GM12891 (cell line): Measurements from ENCODE around the gene EMID1.

ENCODE experiments used
- DNase-seq: peaks from one replicate; pipeline ENCODE4 v3.0.0; 2011; ENCODE audit warnings: low spot score; ENCODE audit not compliant: insufficient read length
- FAIRE-seq: peaks from 2 replicates; lab custom pipeline; 2011; peaks lifted over from hg19 to GRCh38; lab: Jason Lieb, UNC
- PAX5 ChIP-seq: IDR thresholded peaks from 2 replicates; pipeline ENCODE4 v1.6.1; 2011; ENCODE audit warnings: low read length, moderate library complexity, mild to moderate bottlenecking; ENCODE audit not compliant: insufficient read depth, severe bottlenecking
- POLR2A ChIP-seq: IDR thresholded peaks from 2 replicates; pipeline ENCODE4 v1.6.1; 2011; ENCODE audit warnings: low read depth, low read length, control low read depth
- POLR2AphosphoS5 ChIP-seq: IDR thresholded peaks from 2 replicates; pipeline ENCODE4 v1.6.1; 2011; ENCODE audit warnings: low read depth, low read length, control low read depth
- POU2F2 ChIP-seq: IDR thresholded peaks from 2 replicates; pipeline ENCODE4 v1.6.1; 2011; ENCODE audit warnings: low read depth, mild to moderate bottlenecking, control low read depth, low read length, moderate library complexity
- SPI1 ChIP-seq: IDR thresholded peaks from 2 replicates; pipeline ENCODE4 v1.6.1; 2011; ENCODE audit warnings: low read depth, low read length, control low read depth
- TAF1 ChIP-seq: IDR thresholded peaks from 2 replicates; pipeline ENCODE4 v1.6.1; 2011; ENCODE audit warnings: low read depth, low read length, control low read depth

The EMID1 gene

DNA sequence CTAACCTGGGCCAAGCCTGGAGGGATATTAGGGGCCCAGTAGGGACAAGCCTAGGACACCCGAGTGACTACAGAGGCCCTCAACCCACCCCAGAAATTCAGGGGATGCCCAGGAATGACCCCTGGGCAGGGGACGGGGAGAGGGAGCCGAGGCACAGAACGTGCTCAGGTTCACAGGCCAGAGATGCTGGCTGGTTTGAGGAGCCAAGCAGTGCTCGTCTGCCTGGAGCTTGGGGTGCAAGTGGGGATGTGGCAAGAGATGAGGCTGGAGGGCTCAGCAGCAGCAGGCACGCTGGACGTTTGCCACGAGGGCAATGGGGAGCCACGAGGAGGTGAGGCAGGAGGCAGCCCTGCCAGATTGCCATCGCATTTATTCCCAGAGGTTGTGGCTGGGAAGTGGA is 34.0 kb upstream of the EMID1 start:
- FAIRE-seq (no peak), DNase-seq (no peak)
- no peak for TF ChIP-seq POLR2AphosphoS5
- TF ChIP-seq POLR2A = no peak
- TF ChIP-seq TAF1 = no peak
- TF ChIP-seq PAX5 = no peak

DNA sequence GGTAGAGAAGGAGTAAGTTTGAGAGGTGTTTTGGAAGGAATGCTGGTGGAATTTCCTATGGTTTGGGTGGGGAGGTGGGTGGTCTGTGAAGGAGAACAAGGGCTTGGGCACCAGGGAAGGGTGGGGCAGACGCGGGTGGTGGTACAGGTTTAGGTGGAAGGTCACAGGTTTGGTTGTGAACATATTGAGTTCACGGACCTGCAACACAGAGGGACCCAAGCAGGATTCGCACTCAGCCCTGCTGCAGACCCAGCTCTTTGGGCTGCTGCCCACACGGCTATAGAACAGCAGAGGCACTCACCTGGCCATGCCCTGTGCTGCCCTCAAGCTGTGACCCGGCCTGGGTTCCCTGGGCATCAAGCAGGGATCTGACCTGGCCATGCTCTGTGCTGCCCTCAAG is 33.5 kb upstream of the EMID1 start:
- DNase-seq = no peak
- no peak for FAIRE-seq
- no peak for TF ChIP-seq SPI1
- TF ChIP-seq POU2F2 = no peak
- TF ChIP-seq POLR2A = no peak

DNA sequence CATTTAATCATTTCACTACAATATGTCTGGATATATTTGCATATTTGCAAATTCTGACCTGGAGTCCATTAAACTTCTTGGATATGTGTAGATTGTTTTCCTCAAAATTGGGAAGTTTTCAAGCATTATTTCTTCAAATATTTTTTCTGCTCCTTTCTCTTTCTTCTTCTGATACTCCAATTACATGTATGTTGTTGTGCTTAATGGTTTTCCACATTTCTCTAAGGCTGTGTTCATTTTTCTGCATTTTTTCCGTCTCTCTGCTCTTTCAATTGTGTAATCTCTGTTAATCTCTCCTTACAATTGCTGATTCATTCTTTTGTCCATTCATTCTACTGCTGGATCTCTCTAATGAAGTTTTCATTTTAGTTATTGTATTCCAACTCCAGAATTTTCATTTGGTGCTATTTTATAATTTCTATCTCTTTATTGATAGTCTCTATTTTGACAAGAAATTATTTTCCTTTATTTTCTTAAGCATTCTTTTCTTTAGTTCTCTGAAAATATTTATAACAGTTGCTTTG is 30.3 kb upstream of the EMID1 start:
- FAIRE-seq (no peak), DNase-seq (no peak)
- TF ChIP-seq SPI1 (no peak), TAF1 (no peak), POLR2AphosphoS5 (no peak), PAX5 (no peak), POLR2A (no peak), POU2F2 (no peak)

- no peak for DNase-seq
- no peak for FAIRE-seq
- TF ChIP-seq POU2F2 = no peak
- no peak for TF ChIP-seq TAF1
Observed at GRCh38 chr22:29183971-29184848, 21.5 kb upstream of the EMID1 start.

DNA sequence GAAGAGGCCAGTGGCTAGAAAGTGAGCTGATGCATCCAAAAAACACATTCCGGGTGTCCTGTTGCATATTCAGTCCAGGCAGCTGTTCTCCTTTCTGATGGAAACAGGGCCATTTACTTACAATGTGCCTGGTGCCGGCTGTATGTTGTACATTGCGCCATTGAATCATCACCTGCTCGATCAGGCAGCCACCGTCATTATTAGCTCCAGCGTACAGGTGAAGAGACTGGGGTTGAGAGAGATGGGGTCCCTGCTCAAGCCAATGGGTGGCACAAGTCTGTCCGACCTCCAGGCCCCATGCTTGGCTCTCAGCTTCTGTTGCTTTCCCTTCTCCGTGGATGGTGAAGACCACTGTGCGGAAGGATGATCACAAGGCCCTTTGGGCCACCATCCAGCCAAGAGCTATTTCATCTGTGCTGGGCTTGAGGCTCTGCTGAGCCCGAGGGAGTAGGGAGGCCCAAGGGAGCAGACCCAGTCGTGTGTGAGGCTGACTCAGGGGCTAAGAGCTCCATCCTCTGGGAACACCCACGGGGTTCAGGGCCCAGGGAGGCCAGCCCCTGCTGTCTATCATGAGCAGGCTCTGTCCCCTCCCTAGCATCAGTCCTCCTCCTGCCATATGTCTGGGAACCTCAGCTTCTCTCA is 20.7 kb upstream of the EMID1 start:
- no peak for FAIRE-seq
- TF ChIP-seq POLR2AphosphoS5 = no peak
- no peak for TF ChIP-seq SPI1
- no peak for TF ChIP-seq PAX5
- no peak for TF ChIP-seq POLR2A
- TF ChIP-seq POU2F2 = no peak
- TF ChIP-seq TAF1 = no peak
- no peak for DNase-seq

- FAIRE-seq (no peak), DNase-seq (no peak)
- no peak for TF ChIP-seq SPI1
- TF ChIP-seq PAX5 = no peak
- TF ChIP-seq TAF1 = no peak
Observed at GRCh38 chr22:29186302-29186701, 19.4 kb upstream of the EMID1 start.

DNA sequence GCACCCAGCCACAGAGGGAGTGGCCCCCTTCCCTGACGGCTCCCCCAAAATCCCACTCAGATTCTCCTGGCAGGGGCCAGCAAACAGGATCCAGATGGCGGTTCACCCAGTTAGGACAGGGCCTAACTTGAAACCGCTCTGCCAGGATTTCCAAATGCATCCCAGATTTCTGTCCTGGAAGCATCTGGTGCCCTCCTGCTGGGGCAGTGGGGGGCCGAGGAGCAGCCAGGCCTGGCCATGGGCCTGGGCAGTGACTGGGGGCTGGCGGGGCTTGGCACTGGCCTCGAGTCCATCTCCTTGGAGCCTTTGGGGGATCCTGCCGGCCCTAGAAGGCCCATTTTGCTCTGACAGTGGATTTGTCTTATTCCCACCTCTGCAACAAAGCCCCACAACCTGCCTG is 17.9 kb upstream of the EMID1 start:
- FAIRE-seq (no peak), DNase-seq (no peak)
- TF ChIP-seq POU2F2 (no peak), SPI1 (no peak), POLR2A (no peak), TAF1 (no peak), PAX5 (no peak), POLR2AphosphoS5 (no peak)

- FAIRE-seq = no peak
- DNase-seq = no peak
- TF ChIP-seq POU2F2 (no peak), POLR2AphosphoS5 (no peak), PAX5 (no peak)
Observed at GRCh38 chr22:29190051-29190450, 15.6 kb upstream of the EMID1 start.

DNA sequence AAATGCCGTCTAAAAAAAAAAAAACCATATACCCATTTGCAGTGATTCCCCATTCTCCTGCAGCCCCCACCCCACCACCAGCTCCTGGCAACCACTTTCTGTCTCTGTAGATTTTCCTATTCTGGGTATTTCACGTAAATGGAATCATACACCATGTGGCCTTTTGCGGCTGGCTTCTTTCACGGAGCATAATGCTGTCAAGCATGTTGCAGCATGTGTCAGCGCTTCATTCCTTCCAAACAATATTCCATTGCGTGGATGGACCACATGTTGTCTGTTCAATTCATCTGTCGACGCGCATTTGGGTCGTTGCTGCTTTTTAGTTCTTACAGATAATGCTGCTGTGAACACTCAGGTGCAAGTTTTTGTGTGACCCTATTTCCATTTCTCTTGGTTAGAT is 14.8 kb upstream of the EMID1 start:
- FAIRE-seq (no peak), DNase-seq (no peak)
- TF ChIP-seq POU2F2 = no peak
- TF ChIP-seq TAF1 = no peak
- no peak for TF ChIP-seq POLR2A
- TF ChIP-seq POLR2AphosphoS5 = no peak

GRCh38 chr22:29193021-29193420 is 12.7 kb upstream of the EMID1 start:
- FAIRE-seq = no peak

DNA sequence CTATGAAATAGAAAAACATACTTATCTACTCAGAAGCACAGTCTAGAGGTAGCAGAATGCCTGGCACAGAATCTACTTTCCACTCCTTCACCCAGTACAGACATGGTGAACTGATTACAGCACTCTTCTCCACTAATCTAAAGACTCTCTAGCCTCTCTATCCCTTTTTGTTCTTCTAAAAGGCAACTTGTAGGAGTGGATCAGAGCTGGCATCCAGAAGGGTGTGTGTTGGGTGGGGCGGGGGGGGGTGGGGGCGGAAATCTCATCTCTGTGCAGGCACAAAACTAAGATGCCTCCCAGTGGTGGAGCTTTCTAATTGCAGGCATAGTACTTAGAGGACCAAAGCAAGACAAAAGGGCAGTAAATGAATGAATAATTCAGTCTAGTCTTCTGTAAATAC is 11.5 kb upstream of the EMID1 start:
- FAIRE-seq (no peak), DNase-seq (no peak)
- TF ChIP-seq PAX5 = no peak
- TF ChIP-seq TAF1 = no peak
- TF ChIP-seq SPI1 = no peak
- no peak for TF ChIP-seq POU2F2
- no peak for TF ChIP-seq POLR2AphosphoS5
- no peak for TF ChIP-seq POLR2A

More at GRCh38 chr22:29193021-29193420, 12.7 kb upstream of the EMID1 start:
- no peak for DNase-seq
- TF ChIP-seq TAF1 (no peak), POLR2AphosphoS5 (no peak), POLR2A (no peak), POU2F2 (no peak), PAX5 (no peak), SPI1 (no peak)
